K562 (cell line): ENCODE measurements around the gene COQ9. TPM values are rescaled to one million over a fixed set of nuclear protein-coding genes. Genes with fewer than 3 reads are reported as not detected.

Source experiments
- ATAC-seq: fragments of 200-7000 bp; cut with Tn5 transposase; 3 replicates; pipeline ENCODE4 v1.9.1; 2020; ENCODE audit warnings: moderate library complexity
- BruUV-seq: library from RNA; stranded (reverse); fragments of 400-500 nt; replicated peaks from 2 replicates; lab custom pipeline; 2021; lab: Mats Ljungman, UMichigan
- CTCF ChIA-PET: fragments of 300-600 bp; formaldehyde crosslinking; extraction: SDS; loops from one replicate; lab custom pipeline; 2021; ENCODE audit warnings: low intra/inter-chr PET ratio; lab: Yijun Ruan, JAX
- POLR2A ChIA-PET: fragments of 300-600, 350-650 bp; sonication (Branson Sonifier 250); formaldehyde crosslinking; extraction: SDS; loops from one replicate; lab custom pipeline; 2021; ENCODE audit warnings: antibody characterized with exemption, inconsistent platforms; lab: Yijun Ruan, JAX
- DNase-seq, 4 experiments: peaks; one replicate each; pipeline versions ENCODE4 v3.0.0 to v3.0.0-alpha.2; 2011 to 2018; ENCODE audit warnings: low spot score in 3 of 4, mixed read lengths in 3 of 4; ENCODE audit errors: extremely low read depth in 1 of 4
- FAIRE-seq: peaks from 2 replicates; lab custom pipeline; 2011; peaks lifted over from hg19 to GRCh38; lab: Jason Lieb, UNC
- H2AFZ ChIP-seq: 2 replicates; pipeline ENCODE4 v1.6.0; 2011; ENCODE audit warnings: low read depth, low read length, control low read depth, inconsistent platforms
- H3K27ac ChIP-seq: fragments of 200-600 bp; 3 replicates; pipeline ENCODE4 v1.8.0; 2011; ENCODE audit warnings: low read depth, mild to moderate bottlenecking, control low read depth, inconsistent platforms, low read length, moderate library complexity, mixed read lengths; ENCODE audit errors: extremely low read depth
- H3K27me3 ChIP-seq, 2 experiments: fragments of 300-600 bp in 1 of 2; 2 replicates in 1 of 2; 3 replicates in 1 of 2; pipeline versions ENCODE4 v1.6.0 to v1.8.0; 2011; ENCODE audit warnings: inconsistent platforms in 2 of 2, low read length in 2 of 2, mild to moderate bottlenecking in 1 of 2, mixed read lengths in 1 of 2, moderate library complexity in 1 of 2; ENCODE audit not compliant: control insufficient read depth in 2 of 2, insufficient read depth in 2 of 2
- H3K36me3 ChIP-seq: fragments of 300-600 bp; 3 replicates; pipeline ENCODE4 v1.8.0; 2011; ENCODE audit warnings: mild to moderate bottlenecking, low read length, inconsistent platforms; ENCODE audit not compliant: control insufficient read depth, insufficient read depth
- H3K4me1 ChIP-seq, 2 experiments: fragments of 200-600 bp in 1 of 2; replicated peaks in 1 of 2; 2 replicates in 1 of 2; 3 replicates in 1 of 2; pipeline versions ENCODE4 v1.5.1 to v1.8.0; 2011; ENCODE audit warnings: inconsistent platforms in 2 of 2, low read length in 2 of 2, mild to moderate bottlenecking in 1 of 2, mixed read lengths in 1 of 2, moderate library complexity in 1 of 2; ENCODE audit not compliant: control insufficient read depth in 2 of 2, insufficient read depth in 2 of 2
- H3K4me2 ChIP-seq: 2 replicates; pipeline ENCODE4 v1.6.1; 2011; ENCODE audit warnings: low read length, control low read depth, inconsistent platforms, mixed read lengths; ENCODE audit not compliant: insufficient read depth
- H3K4me3 ChIP-seq: fragments of 200-600 bp; sonication (generic), shearing (Covaris generic); 2 replicates; pipeline ENCODE4 v1.5.1; 2016; ENCODE audit warnings: control low read depth, inconsistent platforms
- H3K79me2 ChIP-seq: fragments of 200-600 bp; 3 replicates; pipeline ENCODE4 v1.8.0; 2011; ENCODE audit warnings: low read length, inconsistent platforms; ENCODE audit not compliant: control insufficient read depth, insufficient read depth
- H3K9ac ChIP-seq, 2 experiments: 2 replicates each; pipeline versions ENCODE4 v1.6.0 to v1.6.1; 2011; ENCODE audit warnings: low read depth in 2 of 2, low read length in 2 of 2, control low read depth in 1 of 2, inconsistent platforms in 1 of 2, mild to moderate bottlenecking in 1 of 2, mixed read lengths in 1 of 2; ENCODE audit not compliant: insufficient read depth in 1 of 2
- H3K9me1 ChIP-seq: one replicate; pipeline ENCODE4 v1.6.0; 2011; ENCODE audit warnings: inconsistent platforms, mild to moderate bottlenecking, low read length, moderate library complexity; ENCODE audit not compliant: control insufficient read depth, insufficient read depth
- H3K9me3 ChIP-seq: replicated peaks from 2 replicates; pipeline ENCODE4 v1.5.1; 2011; ENCODE audit warnings: low read depth, low read length, inconsistent platforms; ENCODE audit not compliant: control insufficient read depth, insufficient read depth
- H4K20me1 ChIP-seq: replicated peaks from 2 replicates; pipeline ENCODE4 v1.6.1; 2011; ENCODE audit warnings: low read length, inconsistent platforms, mixed read lengths; ENCODE audit not compliant: control insufficient read depth, insufficient read depth
- FOXK1 ChIP-seq: sonication (generic); formaldehyde crosslinking; IDR thresholded peaks from 2 replicates; pipeline ENCODE4 v1.8.0; 2022; ENCODE audit warnings: missing genetic modification reagents, mild to moderate bottlenecking, borderline replicate concordance
- FOXK2 ChIP-seq, 2 experiments: fragments of 450-650 bp; IDR thresholded peaks in 1 of 2; conservative IDR thresholded peaks in 1 of 2; 2 replicates each; pipeline ENCODE4 v1.6.1; 2016; ENCODE audit warnings: low read depth in 2 of 2, mild to moderate bottlenecking in 1 of 2
- FOXP4 ChIP-seq: sonication (generic); formaldehyde crosslinking; IDR thresholded peaks from 2 replicates; pipeline ENCODE4 v1.8.0; 2022; ENCODE audit warnings: mild to moderate bottlenecking, missing genetic modification reagents, borderline replicate concordance
- MBD2 ChIP-seq: sonication (generic); IDR thresholded peaks from 2 replicates; pipeline ENCODE4 v1.6.1; 2016; ENCODE audit warnings: low read depth, borderline replicate concordance
- SPI1 ChIP-seq: IDR thresholded peaks from 2 replicates; pipeline ENCODE4 v1.6.1; 2011; ENCODE audit warnings: low read depth, low read length, control low read depth, borderline replicate concordance
- XRCC3 ChIP-seq: fragments of 450-650 bp; IDR thresholded peaks from 2 replicates; pipeline ENCODE4 v1.6.1; 2017; ENCODE audit warnings: mild to moderate bottlenecking, moderate library complexity
- ZBTB1 ChIP-seq: sonication (generic); formaldehyde crosslinking; IDR thresholded peaks from 2 replicates; pipeline ENCODE4 v1.8.1; 2023; ENCODE audit warnings: missing genetic modification reagents, low read depth, mild to moderate bottlenecking, borderline replicate concordance
- ZNF280B ChIP-seq: fragments of 250-450 bp; sonication (Bioruptor Pico); IDR thresholded peaks from 2 replicates; pipeline ENCODE4 v1.5.1; 2021; ENCODE audit warnings: mild to moderate bottlenecking
- ZNF586 ChIP-seq: fragments of 450-650 bp; formaldehyde crosslinking; conservative IDR thresholded peaks from 2 replicates; pipeline ENCODE4 v1.4.0; 2020; ENCODE audit warnings: mild to moderate bottlenecking, moderate library complexity
- ZNF695 ChIP-seq: fragments of 450-650 bp; formaldehyde crosslinking; IDR thresholded peaks from 2 replicates; pipeline ENCODE4 v1.4.0; 2020; ENCODE audit warnings: mild to moderate bottlenecking, moderate library complexity
- ZNF696 ChIP-seq: fragments of 250-450 bp; sonication (Bioruptor Pico); conservative IDR thresholded peaks from 2 replicates; pipeline ENCODE4 v1.4.0; 2020; ENCODE audit warnings: mild to moderate bottlenecking, moderate library complexity
- WGBS: fragments of 100-300 bp; shearing (Covaris generic); methylation state at CpG from one replicate; pipeline ENCODE4 v1.1.6; 2016; ENCODE audit warnings: low coverage, mixed read lengths; ENCODE audit not compliant: insufficient coverage; ENCODE audit errors: missing lambda C conversion rate; 5-methylcytosine and 5-hydroxymethylcytosine counted together
- in situ Hi-C: fragments of 300-500 bp; cut with MboI; formaldehyde crosslinking; loops from 4 replicates; pipeline ENCODE4 v1.15.0; 2018; ENCODE audit warnings: inconsistent platforms, mixed read lengths
- intact Hi-C: fragments of 100-400 bp; cut with micrococcal nuclease; formaldehyde crosslinking; loops from 2 replicates; pipeline ENCODE4 v1.14.2; 2022
- polyA plus RNA-seq, 8 experiments: library from polyadenylated mRNA; depleted of rRNA in 4 of 8; stranded (reverse) in 5 of 8; unstranded in 3 of 8; fragments of >200 nt; fragmentation: Nextera tagmentation in 2 of 8; fragmentation: Illumina TruSeq in 1 of 8; extraction: Ambion mirVana in 2 of 8; extraction: Trizol in 1 of 8; gene quantifications; 2 replicates each; pipeline versions ENCODE4 v1.2.1 to v1.2.3, GENCODE V29; 2011 to 2014; ENCODE audit warnings: inconsistent platforms in 1 of 8, missing spikeins in 1 of 8
- total RNA-seq, 7 experiments: library from RNA; depleted of rRNA in 6 of 7; stranded (reverse); fragments of >200 nt in 6 of 7; fragmentation: Illumina TruSeq in 2 of 7; extraction: Trizol in 2 of 7; gene quantifications; 2 replicates each; pipeline versions ENCODE4 v1.2.1 to v1.2.3, GENCODE V29; 2011 to 2021; ENCODE audit warnings: low replicate concordance in 1 of 7

The COQ9 gene
- total and polyA plus RNA-seq, 9 of the 15 experiments (the other 6 are each of a cell fraction or from before 2014, with no cell fraction given): 35.0 to 139 (median 71.4) TPM

GRCh38 chr16:57489229-57489628, 42.0 kb downstream of the COQ9 start:
- intact Hi-C loops: no loop called here
- CTCF ChIA-PET: no interaction called here
- WGBS: 47% methylated on average over 5 of the region's 5 CpGs

More at GRCh38 chr16:57489229-57489628, 42.0 kb downstream of the COQ9 start:
- Histone ChIP-seq H3K79me2 (no peaks in the 10 kb centered on the region), H3K9ac (no peak overlapping the region), H3K4me1 (peaks cover 2 to 25% of the 10 kb centered on the region in 2 experiments; a peak in 3 of 5 replicates), H3K27me3 (no peaks in the 10 kb centered on the region; a peak in 1 of 5 replicates), H4K20me1 (no peaks in the 10 kb centered on the region), H3K27ac (no peak overlapping the region), H3K9me3 (no peaks in the 10 kb centered on the region), H3K4me2 (no peak overlapping the region), H3K4me3 (no peak overlapping the region), H2AFZ (no peak overlapping the region), H3K9me1 (no peaks in the 10 kb centered on the region), H3K36me3 (no peaks in the 10 kb centered on the region)
- no peak for FAIRE-seq
- POLR2A ChIA-PET: interaction anchor here (0.6 kb wide), 1 partner anchor 115 kb away, joined by 3 read pairs; no protein-coding TSS in a partner anchor
- in situ Hi-C loops: no loop called here
- no TSS peak for BruUV-seq
- TF ChIP-seq FOXK2 (conservative IDR thresholded peaks at IDR 0.05 in 1 of 2, IDR thresholded peaks at IDR 0.05 in 1 of 2; ENCODE audit: low read depth in 2 of 2) (no peak), FOXP4 (CRISPR knock-in tag) (no peak), ZNF280B (CRISPR knock-in tag) (no peak), SPI1 (no peak), ZNF696 (CRISPR knock-in tag) (no peak), ZNF586 (CRISPR knock-in tag) (no peak), XRCC3 (no peak), ZBTB1 (no peak), MBD2 (no peak), ZNF695 (CRISPR knock-in tag) (no peak), FOXK1 (CRISPR knock-in tag) (no peak)
- no peak for DNase-seq
- no peak for ATAC-seq
